GM12878 (cell line): ENCODE data around the gene DPH1. TPM values are rescaled to one million over a fixed set of nuclear protein-coding genes. Genes with fewer than 3 reads are reported as not detected.
A peak's percentile ranks its signal among the peaks of the same experiment; 100 is the strongest.

Experiments used
- ATAC-seq: fragments of 200-7000 bp; cut with Tn5 transposase; 3 replicates; pipeline ENCODE4 v1.9.1; 2020; ENCODE audit warnings: mild to moderate bottlenecking, moderate library complexity
- BruUV-seq: library from RNA; stranded (reverse); fragments of 400-500 nt; replicated peaks from 2 replicates; lab custom pipeline; 2021; lab: Mats Ljungman, UMichigan
- CTCF ChIA-PET: fragments of 300-600 bp; sonication (Branson Sonifier 250); formaldehyde crosslinking; extraction: SDS; loops from one replicate; lab custom pipeline; 2021; ENCODE audit warnings: inconsistent platforms; lab: Yijun Ruan, JAX
- POLR2A ChIA-PET: fragments of 350-600 bp; formaldehyde crosslinking; extraction: SDS; loops from one replicate; lab custom pipeline; 2021; ENCODE audit warnings: inconsistent platforms; lab: Charles Lee
- RAD21 ChIA-PET: fragments of 300-600 bp; sonication (Branson Sonifier 250); formaldehyde crosslinking; loops from one replicate; lab custom pipeline; 2023; ENCODE audit warnings: antibody characterized with exemption; ENCODE audit not compliant: unreplicated experiment; lab: Charles Lee
- SMC1A ChIA-PET: fragments of 300-600 bp; sonication (Branson Sonifier 250); formaldehyde crosslinking; loops from one replicate; lab custom pipeline; 2023; ENCODE audit not compliant: unreplicated experiment, uncharacterized antibody; lab: Charles Lee
- DNase-seq: peaks from one replicate; pipeline ENCODE4 v3.0.0-alpha.2; 2011; ENCODE audit warnings: low read depth, low spot score
- FAIRE-seq: peaks from 3 replicates; lab custom pipeline; 2011; peaks lifted over from hg19 to GRCh38; lab: Jason Lieb, UNC
- H2AFZ ChIP-seq: 2 replicates; pipeline ENCODE4 v1.6.0; 2011; ENCODE audit warnings: low read depth, low read length, control low read depth; ENCODE audit not compliant: control insufficient read depth
- H3K27ac ChIP-seq: 2 replicates; pipeline ENCODE4 v1.5.1; 2011; ENCODE audit warnings: control low read depth; ENCODE audit not compliant: control insufficient read depth, insufficient read depth
- H3K27me3 ChIP-seq, 2 experiments: replicated peaks in 1 of 2; 2 replicates each; pipeline versions ENCODE4 v1.6.0 to v1.6.1; 2011; ENCODE audit warnings: low read length in 1 of 2; ENCODE audit not compliant: control insufficient read depth in 2 of 2, insufficient read depth in 2 of 2
- H3K36me3 ChIP-seq, 2 experiments: 2 replicates each; pipeline ENCODE4 v1.5.1; 2011; ENCODE audit warnings: low read length in 1 of 2; ENCODE audit not compliant: control insufficient read depth in 2 of 2, insufficient read depth in 2 of 2
- H3K4me1 ChIP-seq: 2 replicates; pipeline ENCODE4 v1.6.1; 2011; ENCODE audit warnings: mild to moderate bottlenecking, low read length, moderate library complexity, mixed read lengths; ENCODE audit not compliant: control insufficient read depth, insufficient read depth
- H3K4me2 ChIP-seq: 2 replicates; pipeline ENCODE4 v1.6.0; 2011; ENCODE audit warnings: control low read depth; ENCODE audit not compliant: control insufficient read depth, insufficient read depth
- H3K4me3 ChIP-seq: fragments of 200-600 bp; sonication (generic); 2 replicates; pipeline ENCODE4 v1.5.1; 2016
- H3K79me2 ChIP-seq: 2 replicates; pipeline ENCODE4 v1.6.0; 2011; ENCODE audit warnings: low read length; ENCODE audit not compliant: control insufficient read depth, insufficient read depth
- H3K9ac ChIP-seq: 2 replicates; pipeline ENCODE4 v1.8.0; 2011; ENCODE audit warnings: low read length, control low read depth, mixed read lengths; ENCODE audit not compliant: control insufficient read depth, insufficient read depth
- H3K9me3 ChIP-seq: replicated peaks from 3 replicates; pipeline ENCODE4 v1.5.1; 2011; ENCODE audit warnings: mild to moderate bottlenecking, low read length; ENCODE audit not compliant: control insufficient read depth, insufficient read depth
- H4K20me1 ChIP-seq: 2 replicates; pipeline ENCODE4 v1.6.0; 2011; ENCODE audit not compliant: control insufficient read depth, insufficient read depth
- BHLHE40 ChIP-seq, 2 experiments: fragments of 450-650 bp in 1 of 2; IDR thresholded peaks; 2 replicates each; pipeline ENCODE4 v1.6.1; 2011 to 2017; ENCODE audit warnings: low read depth in 2 of 2, borderline replicate concordance in 1 of 2, improper control_type of control experiment in 1 of 2, low read length in 1 of 2, mild to moderate bottlenecking in 1 of 2
- CHD4 ChIP-seq: fragments of 200-600 bp; sonication (generic); IDR thresholded peaks from 2 replicates; pipeline ENCODE4 v1.6.1; 2016; ENCODE audit warnings: mild to moderate bottlenecking
- FOS ChIP-seq: IDR thresholded peaks from 3 replicates; pipeline ENCODE4 v1.6.1; 2011; ENCODE audit warnings: borderline replicate concordance; ENCODE audit not compliant: insufficient read length; ENCODE audit errors: extremely low read depth
- FOXK2 ChIP-seq: fragments of 450-650 bp; IDR thresholded peaks from 2 replicates; pipeline ENCODE4 v1.6.1; 2017; ENCODE audit warnings: mild to moderate bottlenecking, moderate library complexity
- IKZF2 ChIP-seq, 2 experiments: fragments of 450-650 bp; IDR thresholded peaks; 2 replicates each; pipeline ENCODE4 v1.6.1; 2017; ENCODE audit warnings: mild to moderate bottlenecking in 2 of 2, moderate library complexity in 2 of 2
- LARP7 ChIP-seq: fragments of 450-650 bp; IDR thresholded peaks from 2 replicates; pipeline ENCODE4 v1.6.1; 2017; ENCODE audit warnings: mild to moderate bottlenecking
- MTA3 ChIP-seq: IDR thresholded peaks from 2 replicates; pipeline ENCODE4 v1.6.1; 2012; ENCODE audit warnings: low read length, inconsistent platforms, borderline replicate concordance
- MXI1 ChIP-seq: fragments of 150-350 bp; IDR thresholded peaks from 2 replicates; pipeline ENCODE4 v1.6.1; 2011; ENCODE audit warnings: low read depth, mild to moderate bottlenecking, inconsistent platforms, low read length, improper control_type of control experiment
- SMC3 ChIP-seq: IDR thresholded peaks from 2 replicates; pipeline ENCODE4 v1.6.1; 2011; ENCODE audit warnings: low read length, improper control_type of control experiment, borderline replicate concordance
- SREBF2 ChIP-seq: IDR thresholded peaks from 2 replicates; pipeline ENCODE4 v1.6.1; 2012; ENCODE audit warnings: mild to moderate bottlenecking, low read length
- TAF1 ChIP-seq: IDR thresholded peaks from 2 replicates; pipeline ENCODE4 v1.6.1; 2011; ENCODE audit warnings: mild to moderate bottlenecking, low read depth, low read length, borderline replicate concordance
- WRNIP1 ChIP-seq: IDR thresholded peaks from 2 replicates; pipeline ENCODE4 v1.6.1; 2011; ENCODE audit warnings: low read depth, low read length, improper control_type of control experiment, borderline replicate concordance
- ZNF207 ChIP-seq: fragments of 450-650 bp; IDR thresholded peaks from 2 replicates; pipeline ENCODE4 v1.6.1; 2014; ENCODE audit warnings: antibody characterized with exemption, mild to moderate bottlenecking, borderline replicate concordance
- ZNF384 ChIP-seq: IDR thresholded peaks from 2 replicates; pipeline ENCODE4 v1.6.1; 2012; ENCODE audit warnings: low read depth, mild to moderate bottlenecking, low read length, improper control_type of control experiment, borderline replicate concordance
- WGBS: methylation state at CpG from one replicate; pipeline ENCODE4 v1.1.6; 2016; ENCODE audit warnings: low lambda C conversion rate; ENCODE audit not compliant: insufficient replicate concordance, insufficient coverage; ENCODE audit errors: missing lambda C conversion rate; 5-methylcytosine and 5-hydroxymethylcytosine counted together
- in situ Hi-C: fragments of 300-500 bp; cut with MboI; formaldehyde crosslinking; loops from 9 replicates; pipeline ENCODE4 v1.14.3; 2018; ENCODE audit warnings: mixed read lengths
- intact Hi-C: fragments of 100-400 bp; cut with micrococcal nuclease; formaldehyde crosslinking; loops from one replicate; pipeline ENCODE4 v1.14.2; 2022; ENCODE audit not compliant: unreplicated experiment
- polyA plus RNA-seq, 11 experiments: library from polyadenylated mRNA; depleted of rRNA in 4 of 11; unstranded in 6 of 11; stranded (reverse) in 5 of 11; fragments of >200 nt; fragmentation: Nextera tagmentation in 4 of 11; fragmentation: Illumina TruSeq in 1 of 11; extraction: Ambion mirVana in 4 of 11; extraction: Trizol in 1 of 11; gene quantifications; 1 replicate in 1 of 11; 2 replicates in 10 of 11; pipeline versions ENCODE4 v1.2.1 to v1.2.3, GENCODE V29; 2011 to 2016; ENCODE audit warnings: inconsistent platforms in 2 of 11, missing spikeins in 2 of 11, low read depth in 1 of 11
- total RNA-seq, 4 experiments: library from RNA; depleted of rRNA in 3 of 4; stranded (reverse); fragments of >200 nt in 3 of 4; fragmentation: Illumina TruSeq in 1 of 4; extraction: Trizol in 1 of 4; gene quantifications; 2 replicates each; pipeline versions ENCODE4 v1.2.1 to v1.2.3, GENCODE V29; 2013 to 2021
- TF ChIP-seq, protein P1 (sequence below): IDR thresholded peaks from 2 replicates; pipeline ENCODE4 v1.6.1; 2011; ENCODE audit warnings: low read depth, low read length, improper control_type of control experiment, borderline replicate concordance
- TF ChIP-seq, protein P2 (sequence below): fragments of 450-650 bp; IDR thresholded peaks from 2 replicates; pipeline ENCODE4 v1.6.1; 2017; ENCODE audit warnings: borderline replicate concordance
- TF ChIP-seq, protein P3 (sequence below): IDR thresholded peaks from 2 replicates; pipeline ENCODE4 v1.6.1; 2012; ENCODE audit warnings: low read depth, low read length, improper control_type of control experiment

Gene DPH1
- total and polyA plus RNA-seq, 10 of the 15 experiments (the other 5 are each of a cell fraction or from before 2014, with no cell fraction given) = 0.29 to 33.6 (median 20.2) TPM

DNA sequence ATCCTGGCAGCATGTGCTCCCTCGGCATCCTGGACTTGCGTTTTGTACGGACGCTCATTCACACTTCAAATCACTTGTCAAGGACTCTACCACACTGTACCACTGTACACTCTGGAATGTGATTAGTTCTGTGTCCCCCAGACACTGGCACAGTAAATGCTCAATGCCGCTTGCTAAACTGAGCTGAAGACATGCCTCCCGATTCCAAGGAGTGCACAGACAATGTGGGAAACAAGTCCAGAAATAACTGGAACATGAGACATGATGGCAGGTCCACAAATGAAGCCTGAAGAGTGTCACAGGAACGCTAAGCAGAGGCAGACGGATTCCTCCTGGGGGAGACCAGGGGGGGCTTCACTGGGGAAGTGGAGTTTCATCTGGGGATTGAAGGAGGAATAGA, 47.1 kb downstream of the DPH1 start:
- 96% methylated on average over 8 of the region's 8 CpGs for WGBS
- H3K4me2 ChIP-seq = no peak overlapping the region
- TSS peak; percentile 26 for BruUV-seq
- H3K27ac ChIP-seq = no peak overlapping the region
- intact Hi-C loops (no loop called here), in situ Hi-C loops (no loop called here)
- DNase-seq = no peak
- CTCF ChIA-PET = interaction anchor here (1.4 kb wide), 1 partner anchor 12 kb away, joined by 3 read pairs; no protein-coding TSS in a partner anchor
- H3K9me3 ChIP-seq = no peaks in the 10 kb centered on the region
- RAD21 ChIA-PET = interaction anchor here (1.2 kb wide), 1 partner anchor 9 kb away, joined by 3 read pairs; no protein-coding TSS in a partner anchor
- SMC1A ChIA-PET = interaction anchor here (1.8 kb wide), 1 partner anchor 12 kb away, joined by 5 read pairs; no protein-coding TSS in a partner anchor
- no peaks in the 10 kb centered on the region for H3K27me3 ChIP-seq
- peaks cover 13 to 20% of the 10 kb centered on the region in 2 experiments for H3K36me3 ChIP-seq
- peaks cover 18% of the 10 kb centered on the region for H3K4me1 ChIP-seq
- no peak overlapping the region for H3K9ac ChIP-seq
- no peaks in the 10 kb centered on the region for H4K20me1 ChIP-seq
- TF ChIP-seq ZNF384 = no peak
- no peak for TF ChIP-seq CHD4
- no peak for TF ChIP-seq MTA3
- TF ChIP-seq WRNIP1 = no peak
- TF ChIP-seq FOXK2 = no peak
- no peak for TF ChIP-seq BHLHE40 (IDR thresholded peaks at IDR 0.05; ENCODE audit: borderline replicate concordance in 1 of 2, low read depth in 2 of 2, low read length in 1 of 2)
- TF ChIP-seq SREBF2 = no peak
- no peak for TF ChIP-seq LARP7
- TF ChIP-seq, protein P1, sequence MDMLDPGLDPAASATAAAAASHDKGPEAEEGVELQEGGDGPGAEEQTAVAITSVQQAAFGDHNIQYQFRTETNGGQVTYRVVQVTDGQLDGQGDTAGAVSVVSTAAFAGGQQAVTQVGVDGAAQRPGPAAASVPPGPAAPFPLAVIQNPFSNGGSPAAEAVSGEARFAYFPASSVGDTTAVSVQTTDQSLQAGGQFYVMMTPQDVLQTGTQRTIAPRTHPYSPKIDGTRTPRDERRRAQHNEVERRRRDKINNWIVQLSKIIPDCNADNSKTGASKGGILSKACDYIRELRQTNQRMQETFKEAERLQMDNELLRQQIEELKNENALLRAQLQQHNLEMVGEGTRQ = no peak
- TF ChIP-seq ZNF207 = no peak
- no peak for TF ChIP-seq TAF1
- no peak for TF ChIP-seq IKZF2 (IDR thresholded peaks at IDR 0.05)
- TF ChIP-seq MXI1 = no peak
- TF ChIP-seq, protein P2, sequence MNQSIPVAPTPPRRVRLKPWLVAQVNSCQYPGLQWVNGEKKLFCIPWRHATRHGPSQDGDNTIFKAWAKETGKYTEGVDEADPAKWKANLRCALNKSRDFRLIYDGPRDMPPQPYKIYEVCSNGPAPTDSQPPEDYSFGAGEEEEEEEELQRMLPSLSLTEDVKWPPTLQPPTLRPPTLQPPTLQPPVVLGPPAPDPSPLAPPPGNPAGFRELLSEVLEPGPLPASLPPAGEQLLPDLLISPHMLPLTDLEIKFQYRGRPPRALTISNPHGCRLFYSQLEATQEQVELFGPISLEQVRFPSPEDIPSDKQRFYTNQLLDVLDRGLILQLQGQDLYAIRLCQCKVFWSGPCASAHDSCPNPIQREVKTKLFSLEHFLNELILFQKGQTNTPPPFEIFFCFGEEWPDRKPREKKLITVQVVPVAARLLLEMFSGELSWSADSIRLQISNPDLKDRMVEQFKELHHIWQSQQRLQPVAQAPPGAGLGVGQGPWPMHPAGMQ = no peak
- TF ChIP-seq SMC3 = no peak
- TF ChIP-seq, protein P3, sequence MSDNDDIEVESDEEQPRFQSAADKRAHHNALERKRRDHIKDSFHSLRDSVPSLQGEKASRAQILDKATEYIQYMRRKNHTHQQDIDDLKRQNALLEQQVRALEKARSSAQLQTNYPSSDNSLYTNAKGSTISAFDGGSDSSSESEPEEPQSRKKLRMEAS = no peak
- TF ChIP-seq FOS = no peak
- POLR2A ChIA-PET = interaction anchor here (1.7 kb wide), 1 partner anchor 14 kb away, joined by 4 read pairs; no protein-coding TSS in a partner anchor
- FAIRE-seq = no peak
- no peak for ATAC-seq
- H2AFZ ChIP-seq = no peak overlapping the region
- no peak overlapping the region for H3K4me3 ChIP-seq
- H3K79me2 ChIP-seq = no peaks in the 10 kb centered on the region
